ENCODE data around the gene C1QC.
A peak's percentile ranks its signal among the peaks of the same experiment; 100 is the strongest.

The C1QC gene

DNA sequence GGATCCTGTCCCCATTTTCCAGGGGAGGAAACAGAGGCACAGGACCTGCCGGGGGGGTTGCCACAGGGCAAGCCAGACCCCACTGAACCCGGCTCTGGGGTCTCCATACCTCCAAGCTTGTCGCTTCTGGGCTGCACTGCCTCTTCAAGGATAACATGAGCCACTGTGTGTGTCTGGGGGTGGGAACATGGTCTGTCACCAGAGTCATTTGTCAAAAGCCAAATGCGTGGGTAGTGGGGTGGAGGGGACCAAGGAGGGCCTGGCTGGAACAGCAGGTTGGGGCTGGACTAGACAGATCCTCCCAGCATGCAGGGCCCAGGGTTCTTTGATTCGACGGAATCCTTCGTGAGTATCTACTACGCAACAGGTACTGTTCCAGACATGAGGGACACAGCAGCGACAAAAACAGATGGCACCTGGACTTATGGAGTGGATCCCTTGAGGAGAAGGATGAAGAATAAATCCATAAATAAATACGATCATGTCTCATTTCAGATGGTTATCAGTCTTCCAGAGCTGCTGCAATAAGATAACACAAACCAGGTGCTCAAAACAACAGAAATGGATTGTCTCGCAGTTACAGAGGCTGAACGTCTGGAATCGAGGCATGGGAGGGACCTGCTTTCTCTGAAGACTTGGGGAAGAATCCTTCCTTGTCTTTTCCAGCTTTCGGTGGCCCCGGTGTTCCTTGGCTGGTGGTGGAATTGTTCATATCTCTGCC, 38.3 kb downstream of the C1QC start:
- DNase-seq, result no peak

- no peak for DNase-seq
Observed at GRCh38 chr1:22683547-22683946, 40.1 kb downstream of the C1QC start.

- no peak for DNase-seq
Observed at GRCh38 chr1:22685591-22686059, 42.2 kb downstream of the C1QC start.

- DNase-seq, result no peak
Observed at GRCh38 chr1:22687191-22687590, 43.8 kb downstream of the C1QC start.

DNA sequence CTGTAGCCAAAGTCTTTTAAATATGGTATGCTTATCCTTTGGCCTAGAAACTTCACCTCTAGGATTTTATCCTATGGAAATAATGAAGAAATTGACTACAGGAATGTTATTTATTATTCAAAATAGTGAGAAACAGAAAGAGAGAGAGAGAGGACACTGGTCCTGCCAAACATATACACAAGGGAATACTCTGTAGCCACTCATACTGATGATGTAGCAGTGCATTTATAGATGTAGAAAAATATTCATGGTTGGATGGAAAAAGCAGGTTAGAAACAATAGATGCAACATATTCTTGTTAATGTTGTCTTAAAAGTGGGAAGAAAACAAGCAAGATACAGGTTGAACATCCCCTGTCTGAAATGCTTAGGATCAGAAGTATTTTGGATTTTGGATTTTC, 45.0 kb downstream of the C1QC start:
- no peak for DNase-seq

- DNase-seq, result peak; percentile 71
Observed at GRCh38 chr1:22689505-22689904, 46.1 kb downstream of the C1QC start.

GRCh38 chr1:22691031-22691753, 47.8 kb downstream of the C1QC start:
- DNase-seq, result no peak

DNA sequence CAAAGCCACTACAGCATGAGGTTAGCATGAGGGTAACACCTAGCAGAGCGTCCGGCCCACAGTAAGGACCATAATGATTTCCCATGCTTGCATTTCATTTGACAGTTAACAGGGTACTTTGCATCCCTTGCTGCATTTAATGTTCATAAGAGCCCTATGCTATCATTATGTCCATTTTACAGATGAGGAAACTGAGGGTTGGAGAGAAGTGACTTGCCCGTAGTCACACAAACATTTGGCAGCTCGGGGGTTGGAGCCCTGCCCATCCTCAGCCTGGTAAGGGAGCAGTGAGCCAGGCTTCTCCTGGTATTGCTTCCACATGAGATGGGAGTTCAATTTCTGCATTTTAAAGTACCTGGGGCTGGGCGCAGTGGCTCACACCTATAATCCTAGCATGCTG, 50.7 kb downstream of the C1QC start:
- DNase-seq, result no peak

DNA sequence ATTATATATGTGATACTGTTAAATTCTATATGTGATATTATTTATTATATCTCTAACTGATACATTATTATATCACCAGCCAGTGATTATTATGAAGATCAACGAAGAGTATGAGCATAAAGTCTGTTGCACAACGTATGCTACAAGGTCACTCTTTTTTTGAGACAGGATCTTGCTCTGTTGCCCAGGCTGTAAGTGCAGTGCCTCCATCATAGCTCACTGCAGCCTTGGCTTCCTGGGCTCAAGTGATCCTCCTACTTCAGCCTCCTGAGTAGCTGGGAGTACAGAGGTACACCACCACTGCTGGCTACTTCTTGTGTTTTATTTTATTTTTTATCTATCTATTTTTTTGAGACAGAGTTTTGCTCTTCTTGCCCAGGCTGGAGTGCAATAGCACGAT, 53.2 kb downstream of the C1QC start:
- no peak for DNase-seq
